ENCODE results near the gene SCN5A.

SCN5A gene

DNA sequence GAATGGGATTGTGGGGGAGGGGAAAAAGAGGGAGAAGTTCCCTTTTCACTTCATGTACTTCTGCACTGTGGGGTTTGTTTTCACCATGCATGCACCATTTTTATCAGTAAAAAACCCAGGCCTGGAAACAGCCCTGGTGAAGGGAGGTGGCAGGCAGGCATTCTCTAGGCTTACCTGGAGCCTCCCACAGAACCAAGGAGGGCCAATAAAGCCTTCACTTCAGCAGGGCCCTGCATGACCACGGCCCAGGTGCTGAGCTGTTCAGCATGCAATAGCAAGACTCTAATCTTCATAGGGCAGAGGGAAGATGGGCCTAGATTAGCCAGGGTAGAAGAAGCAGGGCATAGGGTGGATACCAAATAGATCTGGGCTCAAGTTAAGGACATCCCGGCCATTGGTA, 49.6 kb downstream of the SCN5A start:
- no peak for DNase-seq

DNA sequence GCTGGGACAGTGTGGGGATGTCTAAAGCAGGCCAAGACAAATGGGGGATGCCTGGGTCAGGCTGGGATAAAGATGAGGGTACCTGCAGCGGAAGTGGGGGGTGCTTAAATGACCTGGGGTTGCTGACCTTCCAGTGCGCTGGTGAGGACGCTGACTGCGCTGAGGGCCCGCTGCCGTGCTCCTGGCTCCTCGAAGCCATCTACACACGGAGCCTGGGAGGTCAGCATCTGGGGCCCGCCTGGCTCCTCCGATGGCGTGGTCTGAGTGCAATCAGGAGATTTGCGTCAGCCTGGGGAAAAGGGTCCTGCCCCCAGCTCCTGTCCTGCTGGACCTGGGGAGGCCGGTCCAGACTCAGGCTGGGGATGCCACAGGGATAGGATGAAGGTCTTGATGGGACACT, 50.7 kb downstream of the SCN5A start:
- no peak for DNase-seq

DNA sequence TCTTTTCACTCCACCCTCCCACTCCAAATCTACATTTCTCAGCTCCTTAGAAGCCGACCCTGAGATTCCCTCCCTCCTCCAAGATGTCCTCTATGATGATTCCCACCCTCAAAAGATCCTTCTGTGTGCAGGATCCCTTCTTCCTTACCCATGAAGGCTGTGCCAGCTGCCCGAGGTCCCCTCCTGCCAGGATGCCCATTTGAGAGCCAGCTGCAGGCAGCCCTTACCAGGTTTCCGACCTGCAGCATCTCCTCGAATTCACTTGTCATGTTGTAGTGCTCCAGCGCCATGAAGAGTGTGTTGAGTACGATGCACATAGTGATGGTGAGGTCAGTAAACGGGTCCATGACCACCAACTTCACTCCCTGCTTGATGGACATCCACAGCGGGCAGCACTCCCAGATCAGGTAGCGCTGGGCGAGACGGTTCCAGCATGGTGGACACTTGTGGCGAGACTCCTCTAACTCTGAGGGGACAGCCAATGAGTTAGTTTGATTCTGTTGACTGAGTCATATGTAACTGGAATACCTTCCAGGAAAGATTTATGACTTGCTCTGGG, 51.9 kb downstream of the SCN5A start:
- DNase-seq = no peak

DNA sequence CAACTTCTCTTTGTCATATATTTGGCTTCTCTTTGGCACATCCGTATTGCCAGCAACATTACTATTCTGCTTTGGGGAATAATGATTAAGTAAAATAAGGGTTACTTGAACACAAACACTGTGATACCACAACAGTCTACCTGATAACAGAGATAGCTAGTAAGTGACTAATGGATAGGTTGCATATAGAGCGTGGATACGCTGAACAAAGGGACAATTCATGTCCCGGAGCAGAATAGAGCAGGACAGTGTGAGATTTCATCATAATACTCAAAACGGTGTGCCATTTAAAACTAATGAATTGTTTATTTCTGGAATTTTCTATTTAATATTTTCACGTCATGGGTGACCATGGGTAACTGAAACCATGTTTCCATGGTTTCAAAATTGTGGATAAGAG, 54.1 kb downstream of the SCN5A start:
- DNase-seq = no peak

DNA sequence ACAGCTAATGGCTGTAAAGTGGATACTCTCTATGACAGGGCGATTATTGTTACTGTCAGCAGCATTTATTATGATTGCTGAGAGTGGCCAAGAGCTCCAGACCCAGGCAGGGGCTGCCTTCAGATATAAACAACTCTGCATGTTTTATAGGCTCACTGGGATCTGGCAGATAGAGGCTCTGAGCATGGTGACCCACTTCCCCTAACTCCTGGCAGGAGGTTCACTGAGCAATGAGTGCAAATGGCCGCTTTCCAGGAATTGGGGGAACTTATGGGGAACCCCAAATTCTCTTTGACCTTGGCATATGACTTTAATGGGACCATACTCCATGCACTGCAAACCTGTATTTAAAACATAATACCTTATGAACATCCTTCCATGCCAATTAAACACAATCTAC, 59.0 kb downstream of the SCN5A start:
- DNase-seq = no peak

DNA sequence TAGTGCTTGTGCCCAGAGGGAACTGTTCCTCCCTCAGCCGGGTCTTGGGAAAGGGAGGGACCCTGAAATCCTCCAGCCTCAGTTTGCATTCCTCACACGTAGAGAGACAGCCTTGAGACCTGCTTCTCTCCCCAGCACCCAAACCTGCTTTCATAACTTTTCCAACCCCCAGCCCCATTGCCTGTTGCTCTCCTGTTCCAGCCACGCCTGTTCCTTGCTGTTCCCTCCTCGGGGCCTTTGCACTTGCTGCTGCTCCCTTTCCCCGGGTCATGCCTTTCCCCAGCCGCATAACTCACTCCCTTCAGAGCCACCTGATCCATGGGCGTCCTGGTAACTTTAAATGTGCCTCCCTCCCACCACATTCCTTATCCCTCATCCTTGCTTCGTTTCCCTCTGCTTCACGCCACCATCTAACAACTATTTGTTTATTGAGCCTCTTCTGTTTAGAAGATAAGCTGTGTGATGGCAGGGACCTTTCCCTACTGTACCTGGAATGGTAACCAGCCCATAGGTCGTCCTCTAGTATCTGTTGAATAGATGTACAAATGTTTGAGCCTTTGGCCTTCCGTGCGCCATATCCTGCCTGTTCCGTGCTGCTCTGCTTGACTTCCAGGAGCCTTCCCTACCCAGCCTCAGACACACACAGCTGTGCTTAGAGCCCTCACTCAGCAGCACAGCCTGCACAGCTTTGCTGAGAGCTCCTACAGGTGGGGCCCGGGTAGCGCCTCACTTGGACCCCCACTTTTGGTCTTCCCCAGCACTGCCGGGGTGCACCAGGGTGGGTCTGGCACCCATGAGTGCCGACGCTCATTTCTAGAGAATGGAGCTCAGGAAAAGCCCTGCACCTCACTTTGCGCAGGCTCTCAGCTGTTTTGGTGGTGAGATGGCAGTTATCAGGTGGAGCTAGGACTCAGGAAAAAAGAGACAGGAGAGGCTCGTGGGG, 60.2 kb downstream of the SCN5A start:
- no peak for DNase-seq

DNA sequence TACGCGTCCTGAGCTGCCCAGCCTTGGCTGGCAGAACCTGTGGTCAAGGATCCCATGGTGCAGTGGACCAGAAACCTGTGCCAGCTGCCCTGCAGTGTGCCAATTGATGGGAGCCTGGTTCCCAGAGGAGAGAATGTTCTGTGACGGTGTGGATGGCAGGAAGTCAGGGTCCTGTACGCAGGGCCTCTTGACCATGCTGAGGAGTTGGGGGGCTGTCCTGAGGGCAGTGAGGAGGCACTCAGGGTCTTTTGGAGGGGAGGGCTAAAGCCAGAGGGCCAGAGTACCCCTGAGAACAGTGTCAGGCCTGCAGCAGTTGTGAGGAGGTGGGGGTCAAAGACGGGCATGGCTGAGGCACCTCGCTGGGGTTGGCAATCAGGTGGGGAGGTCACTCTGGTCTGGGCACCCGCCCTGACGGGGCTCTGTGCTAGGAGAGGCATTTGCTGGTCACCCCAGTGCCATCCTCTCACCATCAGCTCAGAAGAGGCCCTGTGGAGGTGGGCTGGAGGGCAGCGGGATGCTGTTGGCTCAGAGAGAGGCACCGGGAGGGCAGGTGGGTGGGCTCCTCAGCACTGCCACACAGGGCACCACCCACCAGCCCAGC, 61.0 kb downstream of the SCN5A start:
- DNase-seq = no peak

DNA sequence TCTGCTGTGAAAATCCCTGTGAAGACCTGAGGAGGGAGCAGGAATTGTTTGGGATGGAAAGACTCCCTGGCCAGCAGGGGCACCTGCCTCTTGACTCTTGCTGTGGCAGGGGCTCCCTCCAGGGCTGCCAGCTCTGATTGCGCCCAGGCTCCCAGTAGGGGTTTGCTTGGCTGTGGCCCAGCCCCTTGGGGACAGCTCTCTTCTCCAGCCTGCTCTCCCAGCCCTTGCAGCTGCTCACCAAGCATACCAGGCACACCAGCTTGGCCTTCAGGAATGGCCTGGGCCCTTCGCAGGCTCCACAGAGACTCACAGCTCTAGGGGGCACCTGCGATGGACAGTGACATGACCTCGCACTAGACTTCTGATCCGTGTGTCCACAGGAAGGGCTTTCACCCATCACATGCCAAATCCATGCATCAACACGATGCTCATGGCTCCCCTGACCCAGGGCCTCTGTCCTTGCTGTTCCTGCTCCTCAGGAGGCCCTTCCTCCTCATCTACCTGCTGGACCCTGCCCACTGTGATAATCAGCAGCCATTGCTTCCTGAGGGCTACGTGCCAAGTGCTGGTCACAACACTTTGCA, 61.8 kb downstream of the SCN5A start:
- no peak for DNase-seq

DNA sequence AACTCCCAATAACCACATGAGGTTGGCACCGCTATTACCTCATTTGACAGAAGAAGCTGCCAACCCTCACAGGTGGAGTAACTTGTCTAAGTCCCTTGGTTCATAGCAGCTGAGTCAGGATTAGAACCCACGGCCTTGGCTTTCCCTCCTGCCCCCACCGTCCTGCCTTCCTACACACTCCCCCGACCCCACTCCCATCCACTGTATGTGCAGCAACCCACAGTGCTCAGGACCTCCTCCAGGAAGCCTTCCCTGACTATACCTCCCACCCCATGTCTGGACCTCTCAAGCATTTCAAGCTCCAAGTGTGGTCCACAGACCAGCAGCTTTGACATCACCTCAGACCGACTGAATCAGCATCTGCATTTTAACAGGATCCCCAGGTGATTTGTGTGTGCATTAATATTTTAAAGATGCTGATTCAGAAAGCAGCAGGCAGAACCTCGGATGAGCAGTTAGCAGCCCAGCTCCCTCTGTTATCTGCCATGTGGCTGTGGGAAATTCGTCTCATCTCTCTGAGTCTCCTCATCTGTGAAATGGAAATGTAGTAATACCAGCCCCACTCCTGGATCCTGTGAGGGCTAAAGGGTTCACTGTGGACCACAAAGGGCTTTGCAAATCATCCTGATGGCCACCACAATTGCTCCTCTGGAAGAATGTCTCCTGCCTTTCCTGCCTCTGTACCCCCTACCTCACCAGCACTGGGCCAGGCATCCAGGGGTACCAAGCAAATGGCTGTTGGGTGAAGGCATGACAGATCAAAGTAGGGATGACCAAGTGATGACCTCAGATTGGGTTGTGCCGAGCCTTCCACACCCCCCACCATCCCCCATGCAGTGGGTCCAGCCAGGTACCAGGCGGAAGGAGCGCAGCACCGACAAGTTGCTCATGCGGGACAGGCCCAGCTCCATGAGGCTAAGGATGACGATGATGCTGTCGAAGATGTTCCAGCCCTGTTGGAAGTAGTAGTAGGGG, 62.7 kb downstream of the SCN5A start:
- DNase-seq = no peak

DNA sequence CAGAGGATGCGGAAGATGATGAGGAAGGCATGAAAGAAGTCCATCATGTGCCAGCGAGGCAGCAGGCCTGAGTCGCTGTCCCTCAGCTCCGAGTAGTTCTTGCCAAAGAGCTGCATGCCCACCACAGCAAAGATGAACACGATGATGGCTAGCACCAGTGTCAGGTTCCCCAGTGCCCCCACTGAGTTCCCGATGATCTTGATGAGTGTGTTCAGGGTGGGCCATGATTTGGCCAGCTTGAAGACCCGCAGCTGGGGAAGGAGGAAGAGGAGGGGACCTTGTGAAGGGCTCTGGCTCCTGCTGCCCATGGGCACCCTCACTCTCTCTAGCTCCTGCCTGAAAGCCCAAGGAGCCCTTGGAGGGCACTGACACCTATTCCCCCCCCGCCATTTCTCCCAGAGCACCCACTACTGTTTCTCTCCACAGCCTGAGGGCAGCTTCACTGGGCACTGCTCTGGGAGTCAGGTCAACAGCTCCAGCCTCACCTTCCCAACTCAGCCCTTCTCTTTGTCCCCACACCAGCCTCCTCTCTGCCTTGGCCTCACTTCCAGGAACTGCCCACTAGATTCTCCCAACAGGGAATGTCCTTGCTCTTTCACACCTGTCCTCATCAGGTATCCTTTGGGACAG, 63.6 kb downstream of the SCN5A start:
- DNase-seq = no peak

DNA sequence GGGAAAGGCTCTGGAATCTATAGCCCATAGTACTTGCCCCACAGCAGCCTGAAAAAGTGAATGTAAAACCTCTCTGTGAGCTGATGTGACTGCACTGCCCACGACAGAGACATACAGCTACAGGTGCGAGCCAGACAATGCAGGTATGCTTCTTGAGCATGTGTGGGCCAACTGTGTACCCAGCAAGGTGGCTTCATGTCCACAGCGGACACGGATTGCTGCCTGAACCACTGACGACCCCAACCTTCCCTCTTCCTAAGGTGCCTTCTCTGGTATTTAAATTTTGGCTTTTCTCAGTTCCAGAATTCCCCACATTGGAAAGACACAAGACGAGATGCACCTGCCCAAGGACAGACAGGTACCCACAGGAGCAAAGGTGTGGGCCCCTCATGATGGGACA, 65.8 kb downstream of the SCN5A start:
- DNase-seq = no peak

DNA sequence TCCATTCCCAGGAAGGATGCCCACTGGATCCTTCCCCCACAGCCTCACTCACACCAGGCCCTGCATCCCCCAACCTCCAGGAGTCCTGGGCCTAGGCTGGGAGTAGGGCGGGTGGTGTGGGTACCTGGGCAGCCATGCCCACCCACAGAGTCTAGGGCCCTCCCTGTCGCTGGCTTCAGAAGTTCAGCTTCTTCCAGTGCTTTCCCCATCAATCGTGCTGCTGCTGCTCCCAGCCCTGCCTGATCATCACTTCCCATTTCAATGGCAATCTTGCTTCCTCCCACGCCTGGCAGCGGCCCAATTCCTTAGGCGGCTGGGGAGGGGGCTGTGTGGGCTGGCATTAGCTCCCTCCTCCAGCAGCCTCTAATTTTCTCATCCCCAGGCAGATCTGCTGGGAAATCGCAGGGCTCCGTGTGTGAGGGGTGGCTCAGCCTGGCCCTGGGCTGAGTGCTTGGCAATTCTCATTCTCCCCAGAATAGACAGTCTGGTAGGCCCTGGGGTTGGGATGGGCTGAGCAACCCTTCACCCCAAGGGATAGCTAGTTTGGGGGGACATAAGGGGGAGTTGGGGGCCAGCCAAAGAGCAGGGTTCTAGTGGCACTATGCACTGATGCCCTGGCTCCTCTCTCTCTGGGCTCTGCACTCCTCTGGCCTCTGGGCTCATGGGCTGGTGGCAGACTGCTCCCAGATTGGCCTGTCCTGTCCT, 66.4 kb downstream of the SCN5A start:
- no peak for DNase-seq

DNA sequence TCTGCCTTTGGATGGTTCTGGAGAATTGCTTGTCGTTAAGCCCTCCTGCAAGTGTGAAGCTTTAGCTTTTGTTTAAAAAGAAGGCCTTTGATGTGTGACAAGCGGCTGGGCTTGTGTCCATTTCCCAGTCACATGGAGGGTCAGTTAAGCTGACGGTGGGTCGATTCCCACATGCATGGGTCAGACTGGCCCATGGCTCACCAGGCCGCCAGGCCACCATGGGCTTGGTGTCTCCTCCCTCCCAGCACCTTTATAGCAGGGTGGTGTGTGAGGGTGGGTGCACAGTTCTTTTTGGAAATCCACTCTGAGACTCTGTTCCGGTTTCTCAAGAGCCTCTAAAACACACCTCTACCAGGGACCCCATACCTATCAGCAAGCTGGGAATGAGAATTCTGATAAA, 67.2 kb downstream of the SCN5A start:
- no peak for DNase-seq

DNA sequence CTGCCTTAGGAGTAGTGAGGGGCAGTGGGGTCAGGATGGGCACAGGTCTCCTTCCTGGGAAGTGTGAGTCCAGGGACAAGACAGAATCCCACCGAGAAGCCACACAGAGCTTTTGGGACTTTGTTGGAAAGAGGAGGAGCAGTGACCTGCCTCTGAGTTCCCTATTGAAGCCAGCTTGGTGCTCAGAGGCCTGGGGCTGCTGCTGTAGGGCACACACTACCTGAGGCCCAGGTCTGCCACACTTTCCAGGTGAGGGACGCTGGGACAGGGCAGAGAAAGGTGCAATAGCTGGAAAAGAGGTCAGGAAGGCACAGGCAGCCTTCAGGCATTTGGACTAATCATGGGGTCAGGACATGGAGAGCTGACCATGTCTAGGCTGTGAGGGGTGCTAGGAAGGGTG, 67.7 kb downstream of the SCN5A start:
- DNase-seq = no peak

DNA sequence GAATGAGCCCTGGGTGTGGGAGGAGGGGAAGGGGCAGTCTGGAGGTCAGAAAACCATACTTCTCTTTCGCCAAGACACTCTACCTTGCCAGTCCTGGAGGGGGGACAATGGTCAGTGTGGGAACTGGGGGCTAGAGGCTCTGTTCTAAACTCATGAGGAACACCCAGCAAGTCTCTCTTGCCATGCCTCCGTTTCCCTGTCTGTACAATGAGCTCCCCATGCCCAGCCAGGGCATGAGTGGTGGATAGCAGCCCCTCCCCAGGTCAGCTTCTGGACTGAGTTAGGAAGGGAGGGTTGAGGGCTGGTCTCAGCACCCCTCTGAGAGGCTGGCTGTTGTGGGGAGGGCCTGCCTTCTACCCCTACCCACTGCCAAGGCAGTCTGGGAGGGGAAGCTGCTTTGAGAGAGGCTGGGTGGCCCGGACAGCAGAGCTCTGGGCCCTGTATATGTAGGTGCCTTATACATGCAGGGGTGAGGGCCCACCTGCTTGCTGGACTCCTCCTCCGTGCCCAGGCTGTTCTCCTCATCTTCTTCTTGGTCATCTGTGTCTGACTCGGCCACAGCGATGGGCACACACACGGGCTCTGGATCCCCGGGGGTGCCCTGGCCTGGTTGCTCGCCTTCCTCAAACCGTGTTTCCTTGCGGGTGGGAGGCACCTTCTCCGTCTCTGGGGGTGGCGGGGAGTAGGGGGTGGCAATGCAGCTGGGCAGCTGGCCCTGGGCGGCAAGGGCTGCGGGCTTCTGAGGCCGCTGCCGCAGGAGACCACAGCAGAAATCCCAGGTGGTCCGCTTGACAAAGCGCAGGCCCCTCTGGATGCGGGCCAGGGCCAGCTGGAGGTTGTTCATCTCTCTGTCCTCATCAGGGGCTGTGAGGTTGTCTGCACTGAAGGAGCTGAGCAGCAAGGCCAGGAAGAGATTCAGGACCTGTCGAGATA, 68.8 kb downstream of the SCN5A start:
- no peak for DNase-seq

DNA sequence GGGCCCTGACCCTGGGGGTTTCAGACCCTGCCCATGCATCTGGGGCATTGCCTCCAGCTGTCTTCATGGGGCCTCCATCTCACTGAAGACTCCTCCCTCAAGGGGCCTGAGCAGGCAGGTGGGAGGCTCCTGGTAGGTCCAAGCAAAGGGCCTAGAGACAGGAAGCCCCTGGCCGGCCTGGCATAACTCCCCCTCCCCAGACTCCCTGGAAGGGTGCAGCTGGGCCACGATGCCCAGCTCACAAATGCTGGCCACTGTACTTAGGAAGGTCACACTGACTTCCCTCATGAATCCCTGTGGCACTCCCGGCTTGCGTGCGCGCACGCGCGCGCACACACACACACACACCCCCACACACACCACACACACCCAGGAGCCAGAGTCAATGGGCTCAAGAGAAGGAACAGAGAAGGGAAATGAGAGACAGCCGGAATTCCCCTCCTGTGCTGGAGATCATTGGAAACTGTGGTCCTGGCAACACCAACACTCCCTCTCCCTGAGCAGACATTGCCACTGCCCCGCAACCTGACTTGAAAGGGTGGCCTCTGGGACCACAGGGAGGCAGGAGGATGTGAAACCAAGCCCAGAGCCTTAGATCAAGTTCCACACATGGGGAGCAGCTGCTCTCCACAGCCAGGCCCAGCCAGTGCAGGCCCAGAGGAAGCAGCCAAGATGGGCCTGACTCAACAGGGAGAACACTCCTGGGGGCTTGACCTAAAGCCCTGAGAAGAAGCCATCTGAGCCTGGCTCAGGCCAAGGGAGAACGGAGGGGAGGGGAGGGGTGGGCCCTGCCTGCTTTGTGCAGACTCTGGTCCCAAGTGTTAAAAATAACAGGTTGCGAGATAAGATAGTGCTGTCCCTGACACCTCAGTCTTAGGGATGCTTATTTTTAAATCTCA, 69.7 kb downstream of the SCN5A start:
- no peak for DNase-seq

DNA sequence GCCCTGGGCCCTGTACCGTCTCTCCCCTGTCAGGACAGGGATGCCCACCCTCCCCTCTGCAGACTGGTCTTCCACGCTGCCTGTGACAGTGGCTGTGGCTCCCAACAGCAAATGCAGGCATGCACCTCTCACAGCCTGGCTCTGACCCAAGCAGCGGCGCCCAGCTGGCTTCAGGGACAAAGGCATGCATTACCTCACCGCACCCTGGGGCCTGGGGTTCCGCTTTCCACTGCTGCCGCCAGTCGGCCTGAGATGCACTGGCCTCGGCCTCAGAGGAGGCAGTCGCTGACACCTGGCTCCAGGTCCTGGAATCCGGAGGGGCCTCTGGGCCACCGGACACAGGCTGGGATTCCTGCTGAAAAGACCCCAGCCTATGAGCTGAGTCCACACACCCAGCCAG, 70.3 kb downstream of the SCN5A start:
- no peak for DNase-seq

DNA sequence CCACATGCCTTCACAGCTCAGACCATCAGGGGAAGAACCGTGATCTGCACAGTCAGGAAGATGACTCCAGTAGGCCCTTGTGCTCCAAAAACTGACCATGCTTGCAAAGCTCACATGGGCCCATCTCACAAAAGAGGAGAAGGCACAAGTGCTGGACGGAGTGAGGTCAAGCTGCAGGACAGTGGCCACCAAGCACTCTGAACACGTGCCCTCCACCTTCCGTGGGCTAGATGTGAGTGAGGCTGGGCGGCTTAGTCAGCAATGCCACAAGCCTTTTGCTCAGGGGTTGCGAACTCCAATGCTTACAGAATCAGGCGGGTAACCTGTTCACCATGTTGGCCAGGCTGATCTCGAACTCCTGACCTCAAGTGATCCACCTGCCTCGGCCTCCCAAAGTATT, 70.9 kb downstream of the SCN5A start:
- DNase-seq = no peak

DNA sequence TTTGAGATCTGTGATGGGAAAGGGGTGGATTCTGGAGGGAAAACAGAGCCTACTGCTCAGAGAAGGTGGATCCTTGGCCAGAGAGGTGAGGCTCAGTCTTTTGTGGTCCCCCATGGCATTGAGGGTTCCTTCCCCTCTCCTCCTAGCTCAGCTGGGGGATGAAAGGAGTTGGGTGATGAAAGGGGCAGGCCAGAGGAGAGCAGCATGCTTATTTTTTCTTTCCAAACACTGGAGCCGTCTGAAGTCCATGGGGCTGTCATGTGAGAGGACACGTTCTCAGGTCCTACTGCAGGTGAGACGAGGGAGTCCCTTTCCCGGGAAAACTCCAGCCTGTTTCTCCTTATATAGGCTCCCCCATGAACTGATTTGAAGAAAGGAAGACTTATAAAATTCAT, 71.4 kb downstream of the SCN5A start:
- DNase-seq = no peak

Data from T-helper 9 cell (primary cell).